CD4-positive, alpha-beta T cell (primary cell): ENCODE data around the gene BBS5. TPM values are rescaled to one million over a fixed set of nuclear protein-coding genes. Genes with fewer than 3 reads are reported as not detected.

Experiments used
- ATAC-seq: fragments of 200-7000 bp; cut with Tn5 transposase; one replicate; pipeline ENCODE4 v1.10.0; 2022; ENCODE audit warnings: mild to moderate bottlenecking; ENCODE audit not compliant: poor library complexity
- CTCF ChIA-PET: fragments of 350-600 bp; sonication (Branson Sonifier 250); formaldehyde crosslinking; loops from one replicate; lab custom pipeline; 2021; ENCODE audit warnings: antibody characterized with exemption, inconsistent platforms; lab: Charles Lee
- POLR2A ChIA-PET: fragments of 350-600 bp; sonication (Branson Sonifier 250); formaldehyde crosslinking; loops from one replicate; lab custom pipeline; 2021; ENCODE audit warnings: antibody characterized with exemption, inconsistent platforms; lab: Charles Lee
- DNase-seq, 14 experiments: peaks; one replicate each; pipeline ENCODE4 v3.0.0-alpha.2; 2013 to 2020; ENCODE audit warnings: mixed read lengths in 2 of 14
- H3K27ac ChIP-seq, 2 donors: one replicate each; pipeline versions ENCODE4 v1.5.1 to v1.7.0; 2013; ENCODE audit warnings: low read length in 2 of 2, low read depth in 1 of 2, mild to moderate bottlenecking in 1 of 2
- H3K27me3 ChIP-seq, 2 experiments: 1 replicate in 1 of 2; 2 replicates in 1 of 2; pipeline versions ENCODE4 v1.6.1 to v1.7.0; 2013; ENCODE audit warnings: low read length in 2 of 2, control low read depth in 1 of 2, mild to moderate bottlenecking in 1 of 2, moderate library complexity in 1 of 2; ENCODE audit not compliant: insufficient read depth in 2 of 2, control insufficient read depth in 1 of 2
- H3K36me3 ChIP-seq: one replicate; pipeline ENCODE4 v1.6.1; 2013; ENCODE audit warnings: low read length, control low read depth; ENCODE audit not compliant: insufficient read depth
- H3K4me1 ChIP-seq: one replicate; pipeline ENCODE4 v1.6.1; 2013; ENCODE audit warnings: low read length, control low read depth; ENCODE audit not compliant: insufficient read depth
- H3K4me3 ChIP-seq: one replicate; pipeline ENCODE4 v1.5.1; 2013; ENCODE audit warnings: mild to moderate bottlenecking, low read length, moderate library complexity
- H3K9me3 ChIP-seq, 2 experiments: 1 replicate in 1 of 2; 2 replicates in 1 of 2; pipeline versions ENCODE4 v1.6.1 to v1.7.0; 2013; ENCODE audit warnings: low read length in 2 of 2, mild to moderate bottlenecking in 2 of 2, control low read depth in 1 of 2, moderate library complexity in 1 of 2; ENCODE audit not compliant: control insufficient read depth in 1 of 2, insufficient read depth in 1 of 2
- H3K27ac Mint-ChIP-seq: one replicate; pipeline ENCODE4 v1.8.0; 2020; ENCODE audit warnings: mixed read lengths
- H3K27me3 Mint-ChIP-seq: one replicate; pipeline ENCODE4 v1.8.0; 2021; ENCODE audit warnings: mixed read lengths
- H3K36me3 Mint-ChIP-seq: one replicate; pipeline ENCODE4 v1.8.0; 2021; ENCODE audit warnings: low read depth, mixed read lengths
- H3K4me1 Mint-ChIP-seq: one replicate; pipeline ENCODE4 v1.8.0; 2021; ENCODE audit warnings: low read depth, mixed read lengths
- H3K4me3 Mint-ChIP-seq: one replicate; pipeline ENCODE4 v1.8.0; 2020; ENCODE audit warnings: mild to moderate bottlenecking, mixed read lengths
- H3K9me3 Mint-ChIP-seq: one replicate; pipeline ENCODE4 v1.8.0; 2020; ENCODE audit warnings: mixed read lengths
- CTCF ChIP-seq: fragments of 200-600 bp; IDR thresholded peaks from one replicate; pipeline ENCODE4 v1.8.0; 2022; ENCODE audit warnings: antibody characterized with exemption, mild to moderate bottlenecking
- intact Hi-C, 2 experiments: fragments of 100-400 bp; cut with DNase I in 1 of 2; cut with micrococcal nuclease in 1 of 2; formaldehyde crosslinking; loops; one replicate each; pipeline versions ENCODE4 v1.15.1 to v1.9.0; 2023 to 2025; cut with DNase I, micrococcal nuclease
- total RNA-seq, 174 experiments: library from RNA in 2 of 174; stranded (reverse) in 2 of 174; gene quantifications; one replicate each; pipeline ENCODE4 v1.2.3 and lab custom pipeline; 2021 to 2026

BBS5 gene
- total RNA-seq, 2 experiments from 2014 or later = 2.1 to 2.2 TPM

GRCh38 chr2:169509298-169509885 lies 30.1 kb downstream of the BBS5 start, which contains the start of gene KLHL41:
Gene KLHL41, plus strand, starts transcription at chr2:169509702. Its CDS starts 77 bp downstream, at chr2:169509779.
- Histone ChIP-seq H3K4me3 (no peak within 1 kb of the TSS), H3K27ac (no peak within 1 kb of the TSS), H3K36me3 (no peaks in the 10 kb centered on the region), H3K27me3 (no peaks in the 10 kb centered on the region), H3K4me1 (no peaks in the 10 kb centered on the region), H3K9me3 (no peaks in the 10 kb centered on the region)
- H3K4me1 Mint-ChIP-seq = no peaks in the 10 kb centered on the region
- ChIA-PET CTCF (no interaction called here), POLR2A (no interaction called here)
- no peak for TF ChIP-seq CTCF
- H3K36me3 Mint-ChIP-seq = peaks cover under 1% of the 10 kb centered on the region
- H3K27me3 Mint-ChIP-seq = no peaks in the 10 kb centered on the region
- intact Hi-C loops = no loop called here
- ATAC-seq = no peak
- no peak within 1 kb of the TSS for H3K4me3 Mint-ChIP-seq
- H3K9me3 Mint-ChIP-seq = no peaks in the 10 kb centered on the region
- no peak within 1 kb of the TSS for H3K27ac Mint-ChIP-seq
- no peak for DNase-seq

GRCh38 chr2:169509955-169510354 lies 30.7 kb downstream of the BBS5 start:
- Histone ChIP-seq H3K27ac (no peak overlapping the region), H3K27me3 (no peaks in the 10 kb centered on the region), H3K36me3 (no peaks in the 10 kb centered on the region), H3K4me3 (no peak overlapping the region), H3K9me3 (no peaks in the 10 kb centered on the region), H3K4me1 (no peaks in the 10 kb centered on the region)
- ATAC-seq = no peak
- H3K27me3 Mint-ChIP-seq = no peaks in the 10 kb centered on the region
- ChIA-PET POLR2A (no interaction called here), CTCF (no interaction called here)
- H3K36me3 Mint-ChIP-seq = no peaks in the 10 kb centered on the region
- no peak for TF ChIP-seq CTCF
- H3K4me1 Mint-ChIP-seq = no peaks in the 10 kb centered on the region
- intact Hi-C loops = no loop called here
- H3K4me3 Mint-ChIP-seq = no peak overlapping the region
- DNase-seq = no peak
- H3K9me3 Mint-ChIP-seq = no peaks in the 10 kb centered on the region
- no peak overlapping the region for H3K27ac Mint-ChIP-seq

DNA sequence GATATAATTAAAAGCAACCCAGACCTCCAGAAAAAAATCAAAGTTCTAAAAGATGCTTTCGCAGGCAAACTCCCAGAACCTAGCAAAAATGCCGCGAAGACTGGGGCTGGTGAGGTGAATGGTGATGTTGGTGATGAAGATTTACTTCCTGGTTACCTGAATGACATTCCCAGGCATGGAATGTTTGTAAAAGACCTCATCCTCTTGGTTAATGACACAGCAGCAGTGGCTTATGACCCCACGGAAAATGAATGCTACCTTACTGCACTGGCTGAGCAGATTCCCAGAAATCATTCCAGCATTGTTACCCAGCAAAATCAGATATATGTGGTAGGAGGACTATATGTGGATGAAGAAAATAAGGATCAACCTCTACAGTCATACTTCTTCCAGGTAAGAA lies 31.2 kb downstream of the BBS5 start:
- H3K27me3 ChIP-seq = no peaks in the 10 kb centered on the region
- no peak for DNase-seq
- no peaks in the 10 kb centered on the region for H3K36me3 ChIP-seq
- Mint-ChIP-seq H3K4me3 (no peak overlapping the region), H3K4me1 (no peaks in the 10 kb centered on the region), H3K27me3 (no peaks in the 10 kb centered on the region), H3K9me3 (no peaks in the 10 kb centered on the region), H3K27ac (no peak overlapping the region), H3K36me3 (no peaks in the 10 kb centered on the region)
- no peak overlapping the region for H3K27ac ChIP-seq
- H3K9me3 ChIP-seq = no peaks in the 10 kb centered on the region
- H3K4me3 ChIP-seq = no peak overlapping the region
- intact Hi-C loops = no loop called here
- ChIA-PET CTCF (no interaction called here), POLR2A (no interaction called here)
- no peak for TF ChIP-seq CTCF
- no peaks in the 10 kb centered on the region for H3K4me1 ChIP-seq
- no peak for ATAC-seq
